ENCODE results near the gene MIPOL1. TPM values are rescaled to one million over a fixed set of nuclear protein-coding genes. Genes with fewer than 3 reads are reported as not detected.

MIPOL1 gene
- total and polyA plus RNA-seq, 2 of the 4 experiments (the other 2 are of a cell fraction): 2.7 to 5.9 TPM

- no TSS peak for BruUV-seq (replicated peaks)
- H3K9me3 ChIP-seq (ENCODE audit: control insufficient read depth, insufficient read depth, low read length): no peaks in the 10 kb centered on the region
- DNase-seq (no peak), ATAC-seq (ENCODE audit: low read depth) (no peak)
- no peak overlapping the region for H2BK5ac ChIP-seq (ENCODE audit: low read depth, low read length, poor library complexity, severe bottlenecking)
- in situ Hi-C loops (cut with MboI; ENCODE audit: low sequenced_read_pairs) (no loop called here), intact Hi-C loops (cut with micrococcal nuclease) (no loop called here), dilution Hi-C loops (cut with HindIII; ENCODE audit: low sequenced_read_pairs, unreplicated experiment) (no loop called here)
- no peak overlapping the region for H2BK15ac ChIP-seq (ENCODE audit: low read depth, low read length)
- H3K56ac ChIP-seq (ENCODE audit: extremely low read depth, insufficient read depth, low read length): no peak overlapping the region
- H4K91ac ChIP-seq (ENCODE audit: insufficient read depth, low read depth, low read length): no peak overlapping the region
- no peak overlapping the region for H3K18ac ChIP-seq (ENCODE audit: low read depth, low read length)
- no peak overlapping the region for H3K4me2 ChIP-seq (ENCODE audit: low read depth, low read length)
- H4K5ac ChIP-seq (ENCODE audit: low read depth, low read length): no peak overlapping the region
- no peak overlapping the region for H4K8ac ChIP-seq (ENCODE audit: low read depth in 2 of 2, low read length in 2 of 2)
- H3K9me1 ChIP-seq (ENCODE audit: insufficient read depth, low read length): no peaks in the 10 kb centered on the region
- no peak overlapping the region for H2AFZ ChIP-seq (replicated peaks; ENCODE audit: low read length, poor library complexity)
- no peak overlapping the region for H3K9ac ChIP-seq (ENCODE audit: low read depth, low read length)
- H3K4me3 ChIP-seq (ENCODE audit: insufficient read depth, low read depth, low read length): no peak overlapping the region
- no peaks in the 10 kb centered on the region for H3K27me3 ChIP-seq (ENCODE audit: control insufficient read depth, insufficient read depth, low read length)
- no CpG with 5 or more reads among the region's 2 CpGs for WGBS, 2 experiments (ENCODE audit: extremely low coverage in 2 of 2, insufficient read length in 1 of 2)
- no peak overlapping the region for H3K4ac ChIP-seq (ENCODE audit: low read depth, low read length)
- no peak overlapping the region for H3K23ac ChIP-seq (ENCODE audit: low read depth, low read length)
- H2BK20ac ChIP-seq (ENCODE audit: low read depth, low read length): no peak overlapping the region
- peaks cover 2% of the 10 kb centered on the region; the same call in 1 of the 2 replicates for H3K36me3 ChIP-seq (ENCODE audit: control insufficient read depth, insufficient read depth, low read length)
- no peaks in the 10 kb centered on the region for H4K20me1 ChIP-seq (ENCODE audit: insufficient read depth, low read length)
- no peak overlapping the region for H2BK120ac ChIP-seq (ENCODE audit: low read depth, low read length)
- H3K4me1 ChIP-seq (ENCODE audit: control insufficient read depth, insufficient read depth, low read length): no peaks in the 10 kb centered on the region
- POLR2A ChIA-PET (ENCODE audit: unreplicated experiment): no interaction called here
- no peak overlapping the region for H3K27ac ChIP-seq (ENCODE audit: insufficient read depth, low read length)
- CTCF ChIA-PET: no interaction called here
- H3K79me1 ChIP-seq (ENCODE audit: low read depth in 1 of 2, low read length in 2 of 2): no peaks in the 10 kb centered on the region
- no peak overlapping the region for H3K14ac ChIP-seq (replicated peaks; ENCODE audit: low read depth, low read length)
- H2AK9ac ChIP-seq (replicated peaks; ENCODE audit: low read depth, low read length, poor library complexity): no peak overlapping the region
- no peak overlapping the region for H2AK5ac ChIP-seq (ENCODE audit: low read depth, low read length)
- TF ChIP-seq MAZ (IDR thresholded peaks at IDR 0.05; ENCODE audit: borderline replicate concordance, low read depth, low read length): no peak
- no peak for TF ChIP-seq RCOR1 (IDR thresholded peaks at IDR 0.05; ENCODE audit: insufficient replicate concordance, low read length)
- TF ChIP-seq ELK1 (IDR thresholded peaks at IDR 0.05; ENCODE audit: borderline replicate concordance, low read depth, low read length): no peak
- TF ChIP-seq FOS (IDR thresholded peaks at IDR 0.05; ENCODE audit: low read depth, low read length): no peak
- no peak for TF ChIP-seq CTCF (conservative IDR thresholded peaks at IDR 0.05; ENCODE audit: low read depth, low read length)
- TF ChIP-seq CHD1 (IDR thresholded peaks at IDR 0.05; ENCODE audit: low read depth, low read length): no peak
- TF ChIP-seq USF2 (IDR thresholded peaks at IDR 0.05; ENCODE audit: low read depth, low read length): no peak
- TF ChIP-seq RAD21 (IDR thresholded peaks at IDR 0.05; ENCODE audit: low read length): no peak
- no peak for TF ChIP-seq RFX5 (IDR thresholded peaks at IDR 0.05; ENCODE audit: low read depth, low read length)
- TF ChIP-seq NFE2L2 (IDR thresholded peaks at IDR 0.05; ENCODE audit: low read depth, low read length): no peak
- no peak for TF ChIP-seq MAFK (IDR thresholded peaks at IDR 0.05; ENCODE audit: low read depth, low read length)
- no peak for TF ChIP-seq BHLHE40 (IDR thresholded peaks at IDR 0.05; ENCODE audit: low read depth, low read length)
- no peak for TF ChIP-seq POLR2A (IDR thresholded peaks at IDR 0.05; ENCODE audit: low read depth, low read length)
- no peak for TF ChIP-seq CEBPB (IDR thresholded peaks at IDR 0.05; ENCODE audit: low read depth, low read length)
These were observed 299.7 kb downstream of the MIPOL1 start for GRCh38 chr14:37497422-37497821.
